DLD1 (cell line): ENCODE measurements around the gene CCSER1.

ENCODE experiments used
- in situ Hi-C: cut with HindIII; loops from 2 replicates; pipeline ENCODE4 v1.10.0; 2017; ENCODE audit warnings: low sequenced_read_pairs

Gene CCSER1

DNA sequence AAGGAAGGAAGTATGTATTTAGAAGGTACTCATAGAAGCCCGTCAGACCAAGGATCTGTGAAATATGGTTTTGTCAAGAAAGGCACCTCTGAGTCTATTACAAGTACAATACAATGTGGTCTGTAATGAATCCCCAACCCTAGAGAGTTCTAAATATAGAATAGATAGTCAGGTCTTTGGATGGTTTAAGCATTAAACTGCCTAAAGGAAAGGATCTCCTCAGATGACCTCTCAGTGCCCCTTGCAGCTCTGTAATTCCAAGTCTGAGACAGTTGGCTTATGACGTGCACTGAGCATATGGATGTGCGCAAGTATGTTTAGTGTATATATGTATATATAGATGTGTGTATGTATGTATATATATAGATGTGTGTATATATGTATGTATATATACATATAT, 62.0 kb downstream of the CCSER1 start:
- in situ Hi-C loops: no loop called here

DNA sequence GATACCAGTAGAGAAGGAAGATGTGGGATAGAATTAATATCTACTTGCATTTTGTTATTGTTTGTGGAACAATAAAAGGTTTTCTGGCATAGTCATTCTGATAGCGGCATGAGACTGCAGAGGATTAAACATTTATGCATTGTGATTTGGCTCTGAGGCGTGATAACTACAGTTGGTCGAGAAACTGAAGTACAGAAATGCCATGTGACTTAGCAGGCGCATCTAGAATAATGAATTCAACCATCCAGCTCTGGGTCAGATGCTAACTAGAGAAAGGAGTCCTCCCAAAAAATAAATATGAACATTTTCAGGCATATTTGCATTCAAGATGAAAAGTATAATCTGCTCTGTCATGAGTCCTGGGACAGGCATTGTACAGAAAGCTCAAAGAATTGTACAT, 62.8 kb downstream of the CCSER1 start:
- in situ Hi-C loops: no loop called here

DNA sequence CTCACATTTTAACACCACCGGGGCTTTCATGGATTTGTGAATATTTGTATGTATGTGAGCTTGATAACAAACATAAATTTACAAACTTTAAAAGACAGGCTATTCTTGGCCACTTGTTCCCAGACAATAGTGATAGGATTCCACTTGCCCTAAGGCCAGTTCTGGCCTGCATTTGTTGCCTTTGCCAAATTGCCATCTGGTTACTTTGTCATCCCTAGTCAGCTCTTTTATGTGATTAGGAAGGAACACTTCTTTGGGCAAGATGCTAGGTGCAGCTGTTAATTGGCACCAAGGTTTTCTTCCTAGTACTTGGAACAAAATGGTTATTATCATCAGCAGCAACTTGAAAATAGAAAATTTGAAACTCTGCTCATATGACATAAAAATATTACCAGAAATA, 63.3 kb downstream of the CCSER1 start:
- in situ Hi-C loops: no loop called here

DNA sequence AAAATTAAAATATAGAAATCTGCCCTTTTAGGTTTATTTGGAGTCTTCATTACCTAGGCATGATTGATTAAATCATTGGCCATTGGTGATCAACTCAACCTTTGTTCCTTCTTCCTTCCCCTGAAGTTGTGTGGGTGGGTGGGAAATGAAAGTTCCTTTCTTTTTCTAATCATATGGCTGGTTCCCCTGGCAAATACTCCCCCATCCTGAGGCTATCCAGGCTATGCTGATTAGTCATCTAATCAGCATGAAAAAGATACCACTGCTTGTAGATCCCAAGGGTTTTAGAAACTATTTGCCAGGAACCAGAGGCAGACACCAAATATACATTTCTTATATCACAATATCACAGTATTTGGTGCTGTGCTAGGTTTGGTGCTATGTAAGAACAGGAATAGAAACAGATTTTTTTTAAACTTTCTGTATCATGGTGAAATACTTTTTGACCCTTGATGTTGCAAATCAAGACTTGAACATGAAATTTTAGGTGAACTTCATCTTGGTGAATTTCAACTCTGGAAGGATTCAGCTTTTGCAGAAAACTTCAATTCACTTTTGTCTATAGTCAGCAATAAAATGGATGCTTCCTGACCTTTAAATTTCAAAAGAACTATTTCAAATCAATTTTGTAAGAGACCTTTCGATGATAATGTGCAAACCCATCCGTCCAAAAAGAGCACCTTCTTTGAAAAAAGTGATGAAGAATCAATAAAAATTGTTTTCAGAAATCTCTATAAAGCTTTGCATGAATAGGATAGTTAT, 71.1 kb downstream of the CCSER1 start:
- in situ Hi-C loops: no loop called here

DNA sequence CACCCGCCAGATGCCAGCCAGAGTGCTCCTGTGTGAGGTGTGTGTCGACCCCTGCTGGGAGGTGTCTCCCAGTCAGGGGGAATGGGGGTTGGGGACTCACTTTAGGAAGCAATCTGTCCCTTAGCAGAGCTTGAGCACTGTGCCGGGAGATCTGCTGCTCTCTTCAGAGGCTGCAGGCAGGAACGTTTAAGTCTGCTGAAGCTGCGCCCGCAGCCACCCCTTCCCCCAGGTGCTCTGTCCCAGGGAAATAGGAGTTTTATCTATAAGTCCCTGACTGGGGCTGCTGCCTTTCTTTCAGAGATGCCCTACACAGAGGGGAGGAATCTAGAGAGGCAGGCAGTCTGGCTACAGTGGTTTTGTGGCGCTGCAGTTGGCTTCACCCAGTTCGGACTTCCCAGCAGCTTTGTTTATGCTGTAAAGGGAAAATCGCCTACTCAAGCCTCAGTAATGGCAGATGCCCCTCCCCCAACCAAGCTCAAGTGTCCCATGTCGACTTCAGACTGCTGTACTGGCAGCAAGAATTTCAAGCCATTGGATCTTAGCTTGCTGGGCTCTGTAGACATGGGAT, 80.8 kb downstream of the CCSER1 start:
- in situ Hi-C loops: no loop called here

DNA sequence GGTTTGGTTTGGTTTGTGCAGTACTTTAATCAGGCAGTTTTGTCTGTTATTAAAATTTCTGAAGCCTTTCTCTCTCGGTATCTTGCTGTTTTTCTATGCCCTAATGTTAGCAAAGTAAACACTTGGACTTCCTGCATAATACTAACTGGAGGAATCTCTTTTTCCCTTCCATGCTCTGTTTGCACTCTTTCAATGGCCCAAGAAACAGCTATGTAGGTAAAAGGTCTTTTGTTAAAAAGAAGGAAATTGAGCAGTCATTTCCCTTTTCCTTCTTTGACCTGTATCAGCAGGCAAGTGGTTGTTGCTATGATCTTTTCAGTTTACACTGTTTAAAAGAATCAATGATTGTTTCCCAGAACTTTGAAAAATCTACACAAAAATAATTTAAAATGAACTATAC, 82.7 kb downstream of the CCSER1 start:
- in situ Hi-C loops: no loop called here

DNA sequence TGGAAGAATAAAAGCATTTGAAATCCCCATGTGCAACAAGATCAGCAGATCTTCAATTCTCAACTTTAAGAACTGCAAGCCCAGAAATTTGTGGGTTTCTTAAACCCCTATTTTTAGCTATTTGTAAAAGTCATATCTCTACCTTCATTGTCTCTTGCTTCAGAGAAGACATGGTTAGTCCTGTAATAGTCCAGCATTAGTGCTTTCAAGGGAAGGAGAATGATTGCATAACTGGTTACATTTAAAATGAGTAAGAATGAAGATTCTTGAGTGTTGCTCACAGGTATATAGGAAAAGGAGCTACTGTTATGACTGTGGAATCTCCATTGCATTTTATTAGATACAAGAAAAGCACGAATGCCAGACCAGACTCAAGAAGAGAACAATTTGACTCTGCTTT, 84.0 kb downstream of the CCSER1 start:
- in situ Hi-C loops: no loop called here

DNA sequence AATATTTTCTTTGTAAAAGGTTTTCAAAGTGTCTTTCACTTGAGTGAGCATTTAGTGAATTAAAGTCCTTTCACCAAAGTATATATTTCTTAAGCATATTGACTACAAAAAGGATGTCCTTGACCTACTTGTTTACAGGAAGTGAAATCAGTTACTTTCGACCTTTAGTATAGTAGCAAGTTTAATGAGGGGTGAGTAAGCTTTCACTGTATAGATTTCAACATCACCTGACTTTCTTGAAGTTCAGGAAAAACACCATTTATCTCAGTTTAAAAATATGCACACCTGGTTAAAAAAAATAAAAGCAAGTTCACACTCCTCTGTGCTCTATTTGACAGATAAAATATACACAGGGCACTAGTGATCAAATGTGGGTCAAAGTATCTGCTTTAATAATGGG, 88.1 kb downstream of the CCSER1 start:
- in situ Hi-C loops: no loop called here

DNA sequence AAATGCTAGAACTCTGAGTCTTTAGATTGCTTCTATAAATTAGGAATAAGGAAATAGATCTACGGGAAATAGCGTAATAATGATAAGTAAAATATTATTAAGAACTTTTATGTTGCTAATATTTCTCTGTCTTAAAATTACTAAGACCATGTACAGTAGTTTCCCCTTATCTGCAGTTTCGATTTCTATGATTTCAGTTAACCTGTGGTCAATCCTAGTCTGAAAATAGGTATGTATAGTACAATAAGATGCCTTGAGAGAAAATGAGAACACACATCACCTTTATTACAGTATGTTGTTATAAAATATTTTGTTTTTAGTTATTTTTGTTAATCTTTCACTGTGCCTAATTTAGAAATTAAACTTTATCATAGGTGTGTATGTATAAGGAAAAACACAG, 92.6 kb downstream of the CCSER1 start:
- in situ Hi-C loops: no loop called here

DNA sequence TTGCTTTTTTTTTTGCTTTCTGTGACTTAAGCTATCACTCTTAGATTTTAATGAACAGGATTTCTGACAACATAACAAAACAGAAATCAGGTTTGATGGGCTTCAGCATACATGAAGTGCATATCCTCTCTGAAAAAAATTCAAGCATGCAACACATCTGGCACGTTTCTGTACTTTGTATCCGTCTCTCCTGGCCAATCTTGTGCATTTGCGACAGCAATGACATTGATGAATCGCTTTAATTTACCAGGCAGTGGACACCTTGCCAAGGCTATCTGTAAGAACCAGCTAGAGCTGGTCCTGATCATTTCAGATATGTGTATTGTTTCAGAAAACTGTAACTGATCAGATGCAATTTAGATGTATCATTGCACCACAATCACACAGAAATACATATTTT, 93.3 kb downstream of the CCSER1 start:
- in situ Hi-C loops: no loop called here

DNA sequence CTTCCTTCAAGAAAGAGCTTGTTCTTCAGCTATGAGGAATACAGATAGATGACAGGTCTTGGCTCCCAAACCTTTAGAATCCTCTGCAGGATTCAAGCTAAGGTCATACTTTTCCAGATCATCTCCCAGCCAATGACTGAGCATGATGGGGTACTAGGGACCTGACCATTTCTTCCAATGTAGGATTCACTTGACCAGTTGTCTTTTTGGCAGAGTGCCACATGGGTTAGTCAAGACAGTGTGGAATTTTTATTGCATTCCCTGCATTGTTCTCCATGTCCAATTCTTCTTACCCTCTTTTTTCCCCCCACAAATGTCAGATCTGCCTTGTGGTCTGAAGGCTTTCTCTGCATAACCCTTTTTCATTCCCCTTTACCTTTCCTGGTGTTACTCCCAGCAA, 99.5 kb downstream of the CCSER1 start:
- in situ Hi-C loops: no loop called here

DNA sequence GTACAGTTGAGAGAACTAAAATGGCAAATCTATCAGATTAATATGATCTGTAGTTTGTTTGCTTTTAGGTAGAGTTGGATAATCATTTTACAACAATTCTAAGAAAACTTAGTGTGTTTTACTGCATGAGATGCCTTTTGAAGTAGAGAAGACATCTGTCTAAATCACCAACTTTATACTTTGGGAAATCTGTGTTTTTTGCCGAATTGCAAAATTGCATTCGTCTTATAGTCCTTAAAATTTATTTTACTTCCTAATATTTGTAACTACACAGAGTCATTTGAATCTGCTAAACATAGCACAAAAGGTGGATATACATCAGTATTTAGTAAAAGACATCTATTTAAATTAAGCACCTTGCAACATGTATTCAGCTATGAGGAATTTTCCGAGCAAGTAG, 100.0 kb downstream of the CCSER1 start:
- in situ Hi-C loops: no loop called here

DNA sequence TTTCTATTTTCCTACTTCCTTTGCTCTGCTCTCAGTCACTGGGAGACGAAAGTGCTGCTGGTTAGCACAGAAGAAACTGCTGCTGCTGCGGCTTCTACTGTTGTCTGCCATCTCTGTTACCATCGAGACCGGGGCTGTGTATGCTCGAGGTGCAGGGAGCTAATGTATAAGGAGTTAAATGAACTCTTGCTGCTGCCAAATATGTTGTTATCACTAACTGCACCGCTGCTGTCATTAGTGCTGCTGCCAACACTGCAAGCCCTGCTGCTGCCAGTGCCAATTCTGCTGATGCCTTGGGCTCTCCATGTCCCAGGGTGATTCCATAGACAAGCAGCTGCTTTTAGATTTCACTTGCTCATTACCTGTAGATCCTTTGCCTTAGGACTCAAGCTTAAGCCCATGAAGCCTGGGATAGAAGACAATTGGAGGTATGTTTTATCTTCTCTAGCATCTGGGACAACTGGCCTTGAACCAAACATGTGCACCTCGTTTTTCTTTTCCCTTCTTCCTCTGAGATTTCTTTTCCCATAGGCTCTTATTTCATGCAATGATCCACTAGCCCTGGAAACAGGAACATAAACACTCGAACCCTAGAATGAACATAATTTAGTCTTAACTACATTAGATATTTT, 107.8 kb downstream of the CCSER1 start:
- in situ Hi-C loops: no loop called here

DNA sequence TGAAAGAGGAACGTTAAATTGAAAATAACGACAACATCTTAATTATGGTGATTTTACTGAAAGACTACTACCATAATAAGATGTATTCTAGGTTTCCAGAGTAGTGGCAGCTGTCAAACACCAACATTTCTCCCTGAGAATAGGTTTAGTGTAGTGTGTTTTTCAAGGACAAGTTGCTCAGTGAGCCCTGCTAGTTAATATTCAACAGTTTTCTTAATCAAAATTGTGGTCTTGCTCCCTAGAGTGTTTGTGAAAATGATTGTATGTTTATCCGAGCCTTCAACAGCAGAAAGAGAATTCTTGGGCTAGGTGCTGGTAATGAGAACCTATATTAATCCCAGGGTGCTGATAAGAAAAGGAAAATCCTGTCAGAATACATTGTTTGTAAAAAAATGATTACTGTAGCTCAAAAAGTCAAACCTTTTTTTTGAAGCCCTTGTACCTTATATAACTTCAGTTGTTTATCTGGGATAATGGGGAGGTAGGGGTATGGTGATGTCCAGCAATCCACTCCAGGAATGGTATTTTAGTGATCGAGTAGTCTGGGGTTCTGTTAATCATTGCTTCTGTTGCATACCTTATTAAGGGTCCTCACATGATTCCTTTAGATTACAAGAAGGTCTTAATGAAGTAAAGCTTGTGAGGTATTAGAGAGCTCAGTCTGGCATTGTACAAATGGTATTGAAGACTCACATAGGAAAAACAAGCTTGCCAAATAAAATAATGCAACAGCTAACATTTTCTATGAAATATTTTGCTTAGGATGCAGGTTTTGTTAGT, 110.7 kb downstream of the CCSER1 start:
- in situ Hi-C loops: no loop called here

DNA sequence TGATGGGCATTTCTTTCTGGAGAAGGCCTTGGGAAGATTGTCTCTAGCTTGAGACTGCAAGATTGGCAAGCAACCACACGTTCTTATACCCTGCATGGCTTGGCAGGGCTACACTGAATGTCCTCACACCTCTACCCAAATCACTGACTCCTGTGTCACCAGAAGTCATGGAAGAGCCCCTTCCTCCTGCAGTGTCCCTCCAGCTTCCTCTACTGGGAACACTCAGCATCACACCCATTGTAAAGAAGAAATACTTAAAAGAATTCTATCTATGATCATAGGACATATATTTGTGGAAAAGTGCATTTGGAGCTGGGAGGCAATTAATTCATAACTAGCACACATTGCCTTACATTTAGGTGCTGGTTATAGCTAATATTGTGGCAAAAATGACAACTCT, 113.1 kb downstream of the CCSER1 start:
- in situ Hi-C loops: no loop called here

DNA sequence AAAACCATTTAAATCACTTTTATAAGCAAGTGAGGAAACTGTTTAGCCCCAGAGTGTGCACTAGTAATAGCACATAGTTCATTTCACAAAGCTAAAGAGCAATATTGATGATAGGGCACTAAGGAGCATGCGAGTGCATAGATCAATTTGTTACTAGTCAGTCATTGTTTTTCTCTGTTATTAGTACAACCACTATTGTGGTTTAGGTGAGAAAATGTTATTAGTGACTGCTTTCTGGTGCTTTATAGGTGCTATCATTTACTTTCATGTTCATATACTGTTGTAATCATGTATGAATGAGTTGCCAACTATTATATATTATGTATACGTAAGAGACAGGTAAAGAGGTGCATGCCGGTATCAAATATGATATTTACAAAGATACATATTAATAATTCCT, 113.8 kb downstream of the CCSER1 start:
- in situ Hi-C loops: no loop called here

DNA sequence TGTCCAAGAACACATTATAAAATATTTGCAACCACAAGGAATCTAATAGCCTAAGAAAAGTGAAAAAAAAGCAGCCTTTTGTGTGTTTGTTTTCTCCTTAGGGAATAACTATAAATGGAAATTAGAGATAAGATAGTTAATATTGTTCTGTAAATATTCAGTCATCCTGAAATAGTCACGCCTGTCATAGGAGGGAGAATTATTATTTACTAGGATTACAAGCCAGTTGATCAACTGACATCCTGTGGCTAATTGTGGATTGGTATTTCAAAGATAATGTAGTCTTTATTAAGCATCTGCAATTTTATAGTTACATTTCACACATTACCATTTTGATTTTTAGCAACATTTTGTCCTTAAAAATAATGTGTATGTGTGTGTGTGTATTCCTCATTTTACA, 118.6 kb downstream of the CCSER1 start:
- in situ Hi-C loops: no loop called here

DNA sequence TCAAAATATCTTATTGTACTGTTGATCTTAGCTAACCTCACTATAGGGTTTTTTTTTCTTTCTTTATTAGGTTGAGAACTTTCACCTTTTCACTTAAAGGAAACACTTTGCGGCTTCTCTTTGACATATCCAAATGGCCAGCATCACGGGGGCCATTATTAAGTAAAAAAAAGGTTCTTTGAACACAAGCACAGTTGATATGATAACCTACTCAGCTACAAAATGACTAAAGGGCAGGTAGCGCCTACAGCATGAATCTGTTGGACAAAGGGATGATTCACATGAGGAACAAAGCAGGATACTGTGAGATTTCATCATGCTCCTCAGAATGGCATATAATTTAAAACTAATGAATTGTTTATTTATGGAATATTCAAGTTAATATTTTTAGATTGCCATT, 119.6 kb downstream of the CCSER1 start:
- in situ Hi-C loops: no loop called here

DNA sequence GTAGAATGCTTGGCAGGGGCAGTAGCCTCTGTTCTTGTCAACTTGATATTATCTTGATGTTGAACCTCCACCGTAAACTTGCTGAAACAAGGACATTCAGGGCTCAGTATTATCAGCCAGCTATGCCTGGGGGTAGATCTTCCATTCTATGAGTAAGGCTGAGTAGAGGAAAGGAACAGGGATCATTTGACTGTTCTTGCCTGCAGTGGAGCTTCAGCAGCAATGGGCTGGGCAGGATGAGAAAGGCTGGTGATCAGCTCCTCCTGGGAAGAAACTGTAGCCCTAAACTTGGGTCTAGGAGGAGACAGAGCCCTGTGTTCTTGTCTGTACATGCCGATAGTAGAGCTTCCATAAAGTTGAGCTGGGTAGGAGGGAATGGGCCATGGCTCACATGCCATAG, 127.2 kb downstream of the CCSER1 start:
- in situ Hi-C loops: no loop called here

DNA sequence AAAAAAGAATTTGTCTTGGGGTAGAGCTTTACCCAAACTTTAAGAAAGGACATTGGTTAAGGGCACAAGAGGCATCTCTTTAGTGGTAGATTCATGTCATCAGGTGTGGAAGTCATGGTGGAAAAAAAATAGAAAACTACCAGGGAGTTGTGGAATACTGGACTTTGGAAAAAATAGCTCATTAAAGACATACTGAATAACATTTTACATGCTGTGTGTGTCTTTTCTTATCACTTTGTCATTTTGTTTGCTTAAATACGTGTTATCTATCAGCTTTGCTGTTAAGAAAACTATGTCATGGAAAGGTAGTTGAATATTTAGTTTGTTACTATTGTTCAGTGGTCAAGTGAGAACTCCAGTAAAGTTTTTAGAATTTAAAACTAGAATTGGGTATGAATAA, 147.0 kb downstream of the CCSER1 start:
- in situ Hi-C loops: no loop called here

DNA sequence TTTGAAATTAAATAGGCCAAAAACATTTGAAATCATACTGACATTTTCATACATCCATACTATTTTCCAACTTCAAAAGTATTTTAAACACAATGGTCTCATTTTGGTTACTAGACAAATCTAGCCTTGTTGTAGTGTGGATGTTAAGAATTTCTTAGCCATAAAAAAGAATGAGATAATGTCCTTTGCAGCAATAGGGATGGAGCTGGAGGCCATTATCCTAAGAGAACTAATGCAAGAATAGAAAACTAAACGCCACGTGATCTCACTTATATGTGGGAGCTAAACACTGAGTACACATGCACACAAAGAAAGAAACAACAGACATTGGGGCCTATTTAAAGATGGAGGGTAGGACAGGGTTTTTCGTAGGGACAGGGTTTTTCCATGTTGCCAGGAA, 153.8 kb downstream of the CCSER1 start:
- in situ Hi-C loops: no loop called here
